Stimulated activated memory B cell treated with anti-CD40 and anti-IgM and Interleukin-4, amounts not matched to agents 10 μg/mL and 1 μg/mL and 100 μg/mL, for 72 hours (primary cell): Measurements from ENCODE around the gene C17orf50.
A peak's percentile ranks its signal among the peaks of the same experiment; 100 is the strongest.

ENCODE experiments used
- ATAC-seq: fragments of 150-1000 bp; cut with Tn5 transposase; 2 replicates; pipeline ENCODE4 v1.10.0; 2021
- H3K27ac Mint-ChIP-seq: one replicate; pipeline ENCODE4 v1.8.0; 2022; ENCODE audit warnings: mild to moderate bottlenecking, mixed read lengths
- H3K27me3 Mint-ChIP-seq: one replicate; pipeline ENCODE4 v1.8.0; 2022; ENCODE audit warnings: mixed read lengths
- H3K36me3 Mint-ChIP-seq: one replicate; pipeline ENCODE4 v1.8.0; 2022; ENCODE audit warnings: mixed read lengths
- H3K4me1 Mint-ChIP-seq: one replicate; pipeline ENCODE4 v1.8.0; 2022; ENCODE audit warnings: mixed read lengths
- H3K4me3 Mint-ChIP-seq: one replicate; pipeline ENCODE4 v1.8.0; 2022; ENCODE audit warnings: mild to moderate bottlenecking, moderate library complexity, mixed read lengths
- H3K9me3 Mint-ChIP-seq: one replicate; pipeline ENCODE4 v1.8.0; 2022; ENCODE audit warnings: mixed read lengths

Gene C17orf50

GRCh38 chr17:35729405-35729833 is 31.3 kb upstream of the C17orf50 start:
- H3K9me3 Mint-ChIP-seq: no peaks in the 10 kb centered on the region
- H3K36me3 Mint-ChIP-seq: peaks cover 32% of the 10 kb centered on the region
- H3K27ac Mint-ChIP-seq: no peak overlapping the region
- ATAC-seq: no peak
- H3K4me1 Mint-ChIP-seq: peaks cover 11% of the 10 kb centered on the region
- H3K4me3 Mint-ChIP-seq: no peak overlapping the region
- peaks cover 9% of the 10 kb centered on the region for H3K27me3 Mint-ChIP-seq

- no peak for ATAC-seq
- peaks cover 9% of the 10 kb centered on the region for H3K27me3 Mint-ChIP-seq
- H3K27ac Mint-ChIP-seq: no peak overlapping the region
- no peak overlapping the region for H3K4me3 Mint-ChIP-seq
- H3K36me3 Mint-ChIP-seq: peaks cover 21% of the 10 kb centered on the region
- no peaks in the 10 kb centered on the region for H3K9me3 Mint-ChIP-seq
- H3K4me1 Mint-ChIP-seq: peaks cover 11% of the 10 kb centered on the region
Measured at GRCh38 chr17:35730400-35731005, 30.2 kb upstream of the C17orf50 start.

GRCh38 chr17:35731239-35731916 is 29.3 kb upstream of the C17orf50 start, which contains the start of gene RASL10B:
Gene RASL10B (plus strand): TSS chr17:35731639. CDS start chr17:35735185, 3,546 bp downstream.
- H3K4me3 Mint-ChIP-seq: peak within 1 kb of the TSS; percentile 70
- H3K27ac Mint-ChIP-seq: no peak within 1 kb of the TSS
- H3K9me3 Mint-ChIP-seq: no peaks in the 10 kb centered on the region
- H3K4me1 Mint-ChIP-seq: peaks cover 11% of the 10 kb centered on the region
- H3K36me3 Mint-ChIP-seq: peaks cover 14% of the 10 kb centered on the region
- peaks cover 9% of the 10 kb centered on the region for H3K27me3 Mint-ChIP-seq
- ATAC-seq: peak; percentile 59

GRCh38 chr17:35731917-35732805 is 28.5 kb upstream of the C17orf50 start:
- Mint-ChIP-seq H3K27ac (no peak overlapping the region), H3K4me3 (no peak overlapping the region), H3K36me3 (peaks cover 14% of the 10 kb centered on the region), H3K4me1 (peaks cover 11% of the 10 kb centered on the region), H3K9me3 (no peaks in the 10 kb centered on the region), H3K27me3 (peaks cover 9% of the 10 kb centered on the region)
- ATAC-seq: no peak

- Mint-ChIP-seq H3K4me3 (no peak overlapping the region), H3K36me3 (peaks cover 10% of the 10 kb centered on the region), H3K4me1 (peaks cover 11% of the 10 kb centered on the region), H3K9me3 (no peaks in the 10 kb centered on the region), H3K27me3 (peaks cover 9% of the 10 kb centered on the region), H3K27ac (no peak overlapping the region)
- ATAC-seq: no peak
Measured at GRCh38 chr17:35732806-35733136, 27.9 kb upstream of the C17orf50 start.

GRCh38 chr17:35733366-35733765 is 27.3 kb upstream of the C17orf50 start:
- Mint-ChIP-seq H3K4me3 (no peak overlapping the region), H3K4me1 (peaks cover 11% of the 10 kb centered on the region), H3K27me3 (peaks cover 9% of the 10 kb centered on the region), H3K36me3 (peaks cover 4% of the 10 kb centered on the region), H3K27ac (no peak overlapping the region), H3K9me3 (no peaks in the 10 kb centered on the region)
- no peak for ATAC-seq

DNA sequence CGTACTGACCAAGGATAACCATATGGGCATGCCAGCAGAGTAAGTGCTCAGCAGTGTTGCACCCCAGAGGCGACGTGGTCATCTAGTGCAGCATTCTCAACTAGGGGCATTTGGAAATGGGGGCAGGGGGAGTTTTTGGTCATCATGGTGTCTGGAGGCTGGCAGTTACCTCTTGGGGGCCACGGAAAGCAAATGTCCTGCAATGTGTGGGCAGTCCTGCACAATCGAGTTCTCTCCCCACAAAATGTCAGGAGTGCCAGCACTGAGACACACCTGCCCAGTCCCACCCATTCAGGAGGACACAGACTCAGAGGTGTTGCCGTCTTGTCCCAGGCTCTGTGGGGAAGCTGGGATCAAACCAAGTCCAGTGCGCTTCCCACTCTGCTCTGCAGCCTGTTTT is 26.3 kb upstream of the C17orf50 start:
- no peak for ATAC-seq
- no peak overlapping the region for H3K4me3 Mint-ChIP-seq
- no peaks in the 10 kb centered on the region for H3K9me3 Mint-ChIP-seq
- no peak overlapping the region for H3K27ac Mint-ChIP-seq
- H3K27me3 Mint-ChIP-seq: peaks cover 12% of the 10 kb centered on the region
- H3K36me3 Mint-ChIP-seq: no peaks in the 10 kb centered on the region
- H3K4me1 Mint-ChIP-seq: peaks cover 11% of the 10 kb centered on the region

DNA sequence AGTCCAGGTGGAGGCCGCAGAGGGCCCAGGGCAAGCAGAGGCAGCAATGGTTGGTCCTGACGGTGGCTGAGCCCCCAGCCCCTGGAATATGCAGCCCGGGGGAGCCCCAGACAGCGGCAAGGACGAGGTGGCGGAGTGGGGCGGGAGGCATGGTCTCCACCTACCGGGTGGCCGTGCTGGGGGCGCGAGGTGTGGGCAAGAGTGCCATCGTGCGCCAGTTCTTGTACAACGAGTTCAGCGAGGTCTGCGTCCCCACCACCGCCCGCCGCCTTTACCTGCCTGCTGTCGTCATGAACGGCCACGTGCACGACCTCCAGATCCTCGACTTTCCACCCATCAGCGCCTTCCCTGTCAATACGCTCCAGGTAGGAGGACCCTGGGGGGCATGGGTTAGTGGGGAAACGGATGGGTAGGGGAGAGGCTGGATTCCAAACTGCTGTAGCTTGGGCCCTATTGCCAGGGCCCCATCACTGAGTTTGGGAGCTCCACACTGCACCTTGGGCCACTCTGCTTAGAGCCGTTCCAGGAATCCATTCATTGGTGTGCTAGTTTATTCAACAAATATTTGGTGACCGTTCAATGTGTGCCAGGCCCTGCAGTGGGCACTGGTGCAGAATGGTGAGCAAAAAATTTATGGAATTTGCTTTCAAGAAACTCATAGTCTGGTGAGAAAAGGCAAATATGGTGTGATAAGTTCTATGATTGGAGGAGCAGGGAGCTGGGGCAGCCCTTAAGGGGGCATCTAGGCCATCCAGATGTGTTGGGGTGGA is 25.5 kb upstream of the C17orf50 start:
- no peak for ATAC-seq
- H3K4me3 Mint-ChIP-seq: no peak overlapping the region

GRCh38 chr17:35736236-35736635 is 24.5 kb upstream of the C17orf50 start:
- Mint-ChIP-seq H3K27me3 (peaks cover 24% of the 10 kb centered on the region), H3K36me3 (no peaks in the 10 kb centered on the region), H3K4me1 (peaks cover 2% of the 10 kb centered on the region), H3K9me3 (no peaks in the 10 kb centered on the region), H3K27ac (no peak overlapping the region), H3K4me3 (no peak overlapping the region)
- ATAC-seq: no peak

More for the DNA sequence above, 25.5 kb upstream of the C17orf50 start:
- H3K27ac Mint-ChIP-seq: no peak overlapping the region
- peaks cover 20% of the 10 kb centered on the region for H3K27me3 Mint-ChIP-seq
- no peaks in the 10 kb centered on the region for H3K36me3 Mint-ChIP-seq
- H3K9me3 Mint-ChIP-seq: no peaks in the 10 kb centered on the region
- H3K4me1 Mint-ChIP-seq: peaks cover 11% of the 10 kb centered on the region

DNA sequence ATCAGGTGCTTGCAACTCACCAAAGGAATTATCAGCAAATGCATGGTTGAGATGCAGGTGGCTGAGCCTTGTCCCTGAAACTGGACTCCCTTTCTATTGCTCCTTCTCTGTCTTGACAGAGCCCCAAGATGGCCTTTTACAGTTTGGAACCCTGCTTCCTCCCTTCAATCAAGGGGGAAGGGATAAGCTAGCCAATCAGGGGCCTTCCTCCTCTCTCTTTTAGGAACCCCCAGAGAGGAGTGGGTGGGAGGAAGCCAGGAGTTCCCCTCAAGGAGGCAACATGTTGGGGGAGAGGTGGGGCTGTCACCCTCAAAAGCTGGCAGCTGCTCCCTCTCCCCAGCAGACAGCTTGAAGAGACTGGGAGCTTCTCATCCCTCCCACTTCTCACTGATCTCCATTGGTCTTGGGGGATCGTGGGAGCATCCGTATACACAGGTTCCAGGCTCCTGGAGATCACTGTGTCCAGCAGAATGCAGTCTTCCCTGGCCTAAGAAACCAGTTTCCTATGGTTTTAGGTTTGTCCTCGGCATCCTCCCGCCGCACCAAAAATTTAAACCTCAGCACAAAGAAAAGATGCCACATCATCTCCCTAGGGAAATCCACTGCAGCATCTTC is 22.1 kb upstream of the C17orf50 start:
- Mint-ChIP-seq H3K4me1 (peaks cover 10% of the 10 kb centered on the region), H3K27ac (no peak overlapping the region), H3K4me3 (no peak overlapping the region), H3K9me3 (no peaks in the 10 kb centered on the region), H3K27me3 (peaks cover 45% of the 10 kb centered on the region), H3K36me3 (no peaks in the 10 kb centered on the region)
- ATAC-seq: no peak

- peaks cover 58% of the 10 kb centered on the region for H3K27me3 Mint-ChIP-seq
- peaks cover 10% of the 10 kb centered on the region for H3K4me1 Mint-ChIP-seq
- no peak overlapping the region for H3K4me3 Mint-ChIP-seq
- H3K9me3 Mint-ChIP-seq: no peaks in the 10 kb centered on the region
- ATAC-seq: no peak
- no peak overlapping the region for H3K27ac Mint-ChIP-seq
- H3K36me3 Mint-ChIP-seq: no peaks in the 10 kb centered on the region
Measured at GRCh38 chr17:35740216-35740615, 20.5 kb upstream of the C17orf50 start.

GRCh38 chr17:35740997-35741931 is 19.4 kb upstream of the C17orf50 start:
- Mint-ChIP-seq H3K4me3 (no peak overlapping the region), H3K9me3 (no peaks in the 10 kb centered on the region), H3K27ac (no peak overlapping the region), H3K36me3 (no peaks in the 10 kb centered on the region), H3K27me3 (peaks cover 58% of the 10 kb centered on the region), H3K4me1 (peaks cover 10% of the 10 kb centered on the region)
- ATAC-seq: peak; percentile 2

- Mint-ChIP-seq H3K27ac (no peak overlapping the region), H3K9me3 (no peaks in the 10 kb centered on the region), H3K4me3 (no peak overlapping the region)
Measured at GRCh38 chr17:35742496-35742895, 18.2 kb upstream of the C17orf50 start.

More at GRCh38 chr17:35742496-35742895, 18.2 kb upstream of the C17orf50 start:
- no peaks in the 10 kb centered on the region for H3K36me3 Mint-ChIP-seq
- H3K27me3 Mint-ChIP-seq: peaks cover 67% of the 10 kb centered on the region
- peaks cover 15% of the 10 kb centered on the region for H3K4me1 Mint-ChIP-seq
- ATAC-seq: no peak
